Fibroblast of pulmonary artery (primary cell): ENCODE results near the gene CES2.
"Not testable (repeated sequence)": the region's sequence is repeated elsewhere in the genome, so short reads cannot be mapped to it uniquely, and the experiment has no call there.

Experiments used
- DNase-seq: peaks from one replicate; pipeline ENCODE4 v3.0.0-alpha.2; 2010; ENCODE audit warnings: low read depth
- H3K4me3 ChIP-seq: replicated peaks from 2 replicates; pipeline ENCODE4 v1.5.1; 2011; ENCODE audit warnings: low read depth, mild to moderate bottlenecking, control low read depth, low read length, moderate library complexity
- CTCF ChIP-seq: IDR thresholded peaks from 2 replicates; pipeline ENCODE4 v1.5.1; 2011; ENCODE audit warnings: mild to moderate bottlenecking, control low read depth, low read length, inconsistent platforms; ENCODE audit errors: missing control alignments

CES2 gene

GRCh38 chr16:66943426-66944053, 8.2 kb downstream of the CES2 start:
- no peak for DNase-seq
- no peak overlapping the region for H3K4me3 ChIP-seq
- TF ChIP-seq CTCF = no peak

- TF ChIP-seq CTCF = no peak
- no peak overlapping the region for H3K4me3 ChIP-seq
- DNase-seq = no peak
Observed at GRCh38 chr16:66944054-66944441, 8.7 kb downstream of the CES2 start.

- not testable (repeated sequence) for DNase-seq, H3K4me3 ChIP-seq
Observed at GRCh38 chr16:66944971-66945370, 9.7 kb downstream of the CES2 start.

GRCh38 chr16:66945939-66946338, 10.6 kb downstream of the CES2 start:
- H3K4me3 ChIP-seq = no peak overlapping the region
- no peak for DNase-seq
- no peak for TF ChIP-seq CTCF

GRCh38 chr16:66946541-66946940, 11.2 kb downstream of the CES2 start:
- TF ChIP-seq CTCF = no peak
- H3K4me3 ChIP-seq = no peak overlapping the region
- no peak for DNase-seq

- H3K4me3 ChIP-seq = no peak overlapping the region
- TF ChIP-seq CTCF = no peak
- no peak for DNase-seq
Observed at GRCh38 chr16:66946974-66947301, 11.6 kb downstream of the CES2 start.

- H3K4me3 ChIP-seq = peak overlapping the region; percentile 53
- DNase-seq = peak; percentile 88
- peak; percentile 91 for TF ChIP-seq CTCF
Observed at GRCh38 chr16:66947302-66948065, 12.2 kb downstream of the CES2 start.
